Common myeloid progenitor, CD34-positive (primary cell): ENCODE results near the gene AMIGO1.

Experiments used
- CTCF ChIA-PET: fragments of 350-600 bp; sonication (Branson Sonifier 250); formaldehyde crosslinking; loops from one replicate; lab custom pipeline; 2021; ENCODE audit warnings: antibody characterized with exemption; lab: Charles Lee
- POLR2A ChIA-PET: fragments of 350-600 bp; sonication (Branson Sonifier 250); formaldehyde crosslinking; loops from one replicate; lab custom pipeline; 2021; ENCODE audit warnings: antibody characterized with exemption; lab: Charles Lee
- DNase-seq, 3 donors: peaks; one replicate each; pipeline versions ENCODE4 v3.0.0 to v3.0.0-alpha.2; 2013
- H3K27ac ChIP-seq, 2 experiments: 1 replicate in 1 of 2; 2 replicates in 1 of 2; pipeline ENCODE4 v1.7.0; 2013; ENCODE audit warnings: inconsistent platforms in 2 of 2, low read length in 2 of 2, mild to moderate bottlenecking in 2 of 2, low read depth in 1 of 2, moderate library complexity in 1 of 2; ENCODE audit not compliant: severe bottlenecking in 2 of 2, insufficient read depth in 1 of 2, poor library complexity in 1 of 2
- H3K27me3 ChIP-seq, 5 experiments: replicated peaks in 2 of 5; 1 replicate in 3 of 5; 2 replicates in 2 of 5; pipeline versions ENCODE4 v1.6.1 to v1.7.0; 2013; ENCODE audit warnings: low read length in 4 of 5, mild to moderate bottlenecking in 2 of 5, moderate library complexity in 2 of 5, inconsistent platforms in 1 of 5; ENCODE audit not compliant: insufficient read depth in 5 of 5, control insufficient read depth in 4 of 5
- H3K36me3 ChIP-seq, 4 experiments: 1 replicate in 2 of 4; 2 replicates in 2 of 4; pipeline versions ENCODE4 v1.6.1 to v1.7.0; 2013; ENCODE audit warnings: low read length in 3 of 4, control low read depth in 1 of 4, mild to moderate bottlenecking in 1 of 4; ENCODE audit not compliant: control insufficient read depth in 4 of 4, insufficient read depth in 4 of 4
- H3K4me1 ChIP-seq, 4 experiments: 1 replicate in 3 of 4; 2 replicates in 1 of 4; pipeline versions ENCODE4 v1.6.1 to v1.7.1; 2013; ENCODE audit warnings: low read length in 3 of 4, mild to moderate bottlenecking in 3 of 4, control low read depth in 1 of 4, inconsistent platforms in 1 of 4, moderate library complexity in 1 of 4; ENCODE audit not compliant: control insufficient read depth in 4 of 4, insufficient read depth in 4 of 4; ENCODE audit errors: control extremely low read depth in 1 of 4
- H3K4me3 ChIP-seq, 7 experiments: 1 replicate in 4 of 7; 2 replicates in 3 of 7; pipeline versions ENCODE4 v1.5.1 to v1.7.0; 2013; ENCODE audit warnings: mild to moderate bottlenecking in 7 of 7, low read length in 6 of 7, moderate library complexity in 6 of 7, inconsistent platforms in 2 of 7, low read depth in 2 of 7, control low read depth in 1 of 7; ENCODE audit not compliant: insufficient read depth in 4 of 7, control insufficient read depth in 1 of 7; ENCODE audit errors: extremely low read depth in 1 of 7
- H3K9me3 ChIP-seq, 5 experiments: 1 replicate in 4 of 5; 2 replicates in 1 of 5; pipeline versions ENCODE4 v1.6.1 to v1.7.1; 2013; ENCODE audit warnings: low read length in 4 of 5, mild to moderate bottlenecking in 2 of 5, inconsistent platforms in 1 of 5, low read depth in 1 of 5, moderate library complexity in 1 of 5; ENCODE audit not compliant: control insufficient read depth in 4 of 5, insufficient read depth in 2 of 5; ENCODE audit errors: control extremely low read depth in 1 of 5
- WGBS: methylation state at CpG from one replicate; pipeline ENCODE4 v1.1.5; 2013; ENCODE audit not compliant: insufficient coverage; 5-methylcytosine and 5-hydroxymethylcytosine counted together

AMIGO1 gene

GRCh38 chr1:109531826-109532364 is 22.4 kb upstream of the AMIGO1 start:
- 74% methylated on average over 16 of the region's 16 CpGs for WGBS
- Histone ChIP-seq H3K36me3 (no peaks in the 10 kb centered on the region), H3K27me3 (peaks cover 0 to 5% (median 0%) of the 10 kb centered on the region in 5 experiments), H3K4me3 (peak overlapping the region in 3 of 7 experiments; percentile 51 to 71 (median 67)), H3K9me3 (no peaks in the 10 kb centered on the region), H3K27ac (no peak overlapping the region), H3K4me1 (peaks cover 0 to 15% (median 5%) of the 10 kb centered on the region in 4 experiments)
- POLR2A ChIA-PET = interaction anchor here (0.6 to 1.0 kb wide), 3 partner anchors 32 to 104 kb away, joined by 3 to 4 read pairs (median 3); no protein-coding TSS in a partner anchor
- CTCF ChIA-PET = interaction anchor here (0.6 to 26.3 kb wide), 26 partner anchors 8 to 366 kb away, joined by 3 to 1203 read pairs (median 5); partner anchors contain the start of genes AMIGO1, AMPD2, ATXN7L2 and CYB561D1
- DNase-seq = no peak

- WGBS = 100% methylated on average over 1 of the region's 4 CpGs
- Histone ChIP-seq H3K4me1 (peaks cover 0 to 15% (median 5%) of the 10 kb centered on the region in 4 experiments), H3K36me3 (no peaks in the 10 kb centered on the region), H3K4me3 (no peak overlapping the region), H3K27me3 (peaks cover 0 to 5% (median 0%) of the 10 kb centered on the region in 5 experiments), H3K27ac (no peak overlapping the region), H3K9me3 (no peaks in the 10 kb centered on the region)
- DNase-seq = no peak
- POLR2A ChIA-PET = interaction anchor here (0.6 kb wide), 1 partner anchor 42 kb away, joined by 3 read pairs; no protein-coding TSS in a partner anchor
- CTCF ChIA-PET = interaction anchor here (0.6 to 26.3 kb wide), 18 partner anchors 8 to 365 kb away, joined by 3 to 1203 read pairs (median 8); partner anchors contain the start of genes AMIGO1, AMPD2, ATXN7L2 and CYB561D1
Measured at GRCh38 chr1:109531380-109531779, 21.9 kb upstream of the AMIGO1 start.

GRCh38 chr1:109530457-109531087 is 21.0 kb upstream of the AMIGO1 start:
- Histone ChIP-seq H3K36me3 (no peaks in the 10 kb centered on the region), H3K9me3 (no peaks in the 10 kb centered on the region), H3K4me3 (no peak overlapping the region), H3K4me1 (peaks cover 0 to 8% (median 5%) of the 10 kb centered on the region in 4 experiments), H3K27ac (no peak overlapping the region), H3K27me3 (peaks cover 0 to 5% (median 0%) of the 10 kb centered on the region in 5 experiments)
- 90% methylated on average over 12 of the region's 13 CpGs for WGBS
- CTCF ChIA-PET = interaction anchor here (0.8 to 26.3 kb wide), 8 partner anchors 7 to 283 kb away, joined by 3 to 1203 read pairs (median 18); partner anchors contain the start of genes AMIGO1, AMPD2, ATXN7L2 and CYB561D1
- POLR2A ChIA-PET = interaction anchor here (0.6 to 0.8 kb wide), 3 partner anchors 18 to 312 kb away, joined by 3 to 4 read pairs (median 3); partner anchors contain the start of gene GNAI3
- DNase-seq = no peak

GRCh38 chr1:109529881-109530456 is 20.4 kb upstream of the AMIGO1 start:
- Histone ChIP-seq H3K36me3 (no peaks in the 10 kb centered on the region), H3K4me1 (peaks cover 0 to 8% (median 5%) of the 10 kb centered on the region in 4 experiments), H3K4me3 (no peak overlapping the region), H3K27ac (no peak overlapping the region), H3K27me3 (peaks cover 0 to 5% (median 0%) of the 10 kb centered on the region in 5 experiments), H3K9me3 (no peaks in the 10 kb centered on the region)
- no peak for DNase-seq
- ChIA-PET POLR2A (interaction anchor here (0.6 to 0.8 kb wide), 3 partner anchors 18 to 311 kb away, joined by 3 to 4 read pairs (median 3); partner anchors contain the start of gene GNAI3), CTCF (interaction anchor here (0.8 to 26.3 kb wide), 9 partner anchors 7 to 282 kb away, joined by 3 to 1203 read pairs (median 3); partner anchors contain the start of genes AMIGO1, AMPD2, ATXN7L2 and CYB561D1)
- 74% methylated on average over 4 of the region's 8 CpGs for WGBS

- peaks cover 0 to 5% (median 0%) of the 10 kb centered on the region in 5 experiments for H3K27me3 ChIP-seq
- H3K4me1 ChIP-seq = peaks cover 0 to 8% (median 5%) of the 10 kb centered on the region in 4 experiments
- POLR2A ChIA-PET = no interaction called here
- no peaks in the 10 kb centered on the region for H3K36me3 ChIP-seq
- CTCF ChIA-PET = interaction anchor here (0.9 to 26.3 kb wide), 5 partner anchors 13 to 263 kb away, joined by 3 to 1203 read pairs (median 110); partner anchors contain the start of genes AMIGO1, AMPD2, ATXN7L2 and CYB561D1
- 96% methylated on average over 3 of the region's 3 CpGs for WGBS
- no peak overlapping the region for H3K4me3 ChIP-seq
- H3K9me3 ChIP-seq = no peaks in the 10 kb centered on the region
- no peak for DNase-seq
- no peak overlapping the region for H3K27ac ChIP-seq
Measured at GRCh38 chr1:109528712-109529111, 19.2 kb upstream of the AMIGO1 start.

GRCh38 chr1:109527846-109528695 is 18.5 kb upstream of the AMIGO1 start:
- CTCF ChIA-PET = interaction anchor here (0.5 to 26.3 kb wide), 5 partner anchors 14 to 334 kb away, joined by 3 to 1203 read pairs (median 110); partner anchors contain the start of genes AMIGO1, AMPD2, ATXN7L2 and CYB561D1
- POLR2A ChIA-PET = no interaction called here

More at GRCh38 chr1:109527846-109528695, 18.5 kb upstream of the AMIGO1 start:
- H3K27ac ChIP-seq = no peak overlapping the region
- H3K9me3 ChIP-seq = no peaks in the 10 kb centered on the region
- 96% methylated on average over 7 of the region's 9 CpGs for WGBS
- peaks cover 0 to 5% (median 0%) of the 10 kb centered on the region in 5 experiments for H3K27me3 ChIP-seq
- no peak overlapping the region for H3K4me3 ChIP-seq
- no peaks in the 10 kb centered on the region for H3K36me3 ChIP-seq
- H3K4me1 ChIP-seq = peaks cover 0 to 8% (median 5%) of the 10 kb centered on the region in 4 experiments
- DNase-seq = no peak
